AG09319 (cell line): ENCODE measurements around the gene DDX24.
A peak's percentile ranks its signal among the peaks of the same experiment; 100 is the strongest.

Experiments
- DNase-seq: peaks from one replicate; pipeline ENCODE4 v3.0.0-alpha.2; 2010; ENCODE audit warnings: low read depth; ENCODE audit errors: extremely low read depth
- TF ChIP-seq, protein P1 (sequence below): IDR thresholded peaks from 2 replicates; pipeline ENCODE4 v1.5.1; 2011; ENCODE audit warnings: low read depth, mild to moderate bottlenecking, inconsistent platforms, low read length, moderate library complexity

The DDX24 gene

DNA sequence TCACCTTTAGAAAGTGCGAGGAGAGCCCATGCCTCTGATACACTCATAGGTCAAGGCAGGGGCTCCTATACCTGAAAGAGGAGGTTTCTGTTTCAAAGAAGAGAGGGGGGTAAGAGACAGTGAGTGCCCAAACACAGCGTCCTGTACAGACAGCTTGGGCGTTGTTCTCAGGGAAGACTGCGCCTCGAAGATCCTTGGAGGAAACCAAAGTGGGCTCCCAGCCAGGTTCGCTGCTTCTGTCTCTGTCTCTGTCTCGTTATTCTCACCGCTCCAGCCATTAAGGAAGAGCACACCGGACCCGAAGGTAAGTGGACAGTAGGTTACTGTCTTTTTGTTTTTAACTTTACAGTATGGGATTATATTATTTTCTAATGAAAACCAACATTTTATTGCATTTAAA is 23.7 kb upstream of the DDX24 start:
- TF ChIP-seq, protein P1, sequence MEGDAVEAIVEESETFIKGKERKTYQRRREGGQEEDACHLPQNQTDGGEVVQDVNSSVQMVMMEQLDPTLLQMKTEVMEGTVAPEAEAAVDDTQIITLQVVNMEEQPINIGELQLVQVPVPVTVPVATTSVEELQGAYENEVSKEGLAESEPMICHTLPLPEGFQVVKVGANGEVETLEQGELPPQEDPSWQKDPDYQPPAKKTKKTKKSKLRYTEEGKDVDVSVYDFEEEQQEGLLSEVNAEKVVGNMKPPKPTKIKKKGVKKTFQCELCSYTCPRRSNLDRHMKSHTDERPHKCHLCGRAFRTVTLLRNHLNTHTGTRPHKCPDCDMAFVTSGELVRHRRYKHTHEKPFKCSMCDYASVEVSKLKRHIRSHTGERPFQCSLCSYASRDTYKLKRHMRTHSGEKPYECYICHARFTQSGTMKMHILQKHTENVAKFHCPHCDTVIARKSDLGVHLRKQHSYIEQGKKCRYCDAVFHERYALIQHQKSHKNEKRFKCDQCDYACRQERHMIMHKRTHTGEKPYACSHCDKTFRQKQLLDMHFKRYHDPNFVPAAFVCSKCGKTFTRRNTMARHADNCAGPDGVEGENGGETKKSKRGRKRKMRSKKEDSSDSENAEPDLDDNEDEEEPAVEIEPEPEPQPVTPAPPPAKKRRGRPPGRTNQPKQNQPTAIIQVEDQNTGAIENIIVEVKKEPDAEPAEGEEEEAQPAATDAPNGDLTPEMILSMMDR = no peak
- DNase-seq = no peak

DNA sequence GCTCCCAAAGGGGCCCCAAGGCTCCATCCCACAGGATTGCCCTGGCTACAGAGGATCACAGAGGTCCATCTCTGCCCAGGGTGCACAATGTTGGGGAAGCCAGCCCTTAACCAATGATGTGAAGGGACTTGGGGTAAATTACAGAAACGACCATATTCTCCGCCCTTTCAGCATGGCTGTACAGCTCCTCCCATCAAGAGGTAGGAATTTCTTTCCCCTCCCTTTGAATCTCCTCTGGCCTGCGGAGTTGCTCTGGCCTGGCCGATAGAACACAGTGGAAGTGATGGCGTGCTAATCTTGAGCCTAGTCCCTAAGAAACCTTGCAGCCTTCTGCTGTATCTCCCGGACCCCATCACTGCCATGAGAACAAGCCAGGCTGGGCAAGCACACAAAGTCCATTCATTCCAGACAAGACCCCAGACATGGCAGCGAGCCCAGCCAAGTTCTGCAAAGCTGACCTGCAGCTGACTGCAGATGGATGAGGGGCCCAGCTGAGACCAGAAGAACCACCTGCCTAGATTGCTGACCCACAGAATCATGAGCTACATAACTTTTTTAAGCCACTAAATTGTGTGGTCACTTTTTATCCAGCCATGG is 22.6 kb upstream of the DDX24 start:
- TF ChIP-seq, protein P1 = no peak
- no peak for DNase-seq

DNA sequence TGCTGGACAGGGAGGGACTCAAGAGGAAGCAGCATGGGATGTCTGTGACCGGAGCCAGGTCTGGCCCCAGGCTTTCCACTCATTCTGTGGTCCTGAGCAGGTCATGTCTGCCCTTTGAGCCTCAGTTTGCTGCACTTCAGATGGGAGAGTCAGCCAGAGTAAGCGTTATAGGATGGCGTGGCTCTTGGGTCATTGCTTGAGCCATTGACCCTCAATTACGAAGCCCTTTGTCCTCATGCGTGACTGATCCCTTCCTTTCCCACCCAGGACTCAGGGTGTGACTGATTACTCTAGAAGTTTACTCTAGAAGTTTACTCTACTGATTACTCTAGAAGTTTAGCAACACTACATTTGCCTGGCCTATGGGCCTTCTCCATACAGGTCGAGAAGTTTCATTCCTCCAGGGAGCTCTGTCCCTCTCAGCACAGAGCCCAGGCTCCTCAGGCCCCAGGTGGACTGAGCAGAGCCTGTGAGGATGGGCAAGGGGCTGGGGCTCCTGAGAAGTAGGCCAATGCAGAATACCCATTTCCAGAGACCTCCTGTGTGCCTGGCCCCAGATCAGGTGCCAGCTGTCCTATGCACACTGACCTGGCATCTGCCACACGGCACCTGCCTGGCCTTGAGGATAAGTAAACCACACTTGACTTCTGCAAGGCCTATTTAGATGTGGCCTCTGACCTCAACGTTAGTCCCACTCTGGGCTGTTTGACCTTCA is 21.9 kb upstream of the DDX24 start:
- TF ChIP-seq, protein P1 = no peak
- DNase-seq = no peak

DNA sequence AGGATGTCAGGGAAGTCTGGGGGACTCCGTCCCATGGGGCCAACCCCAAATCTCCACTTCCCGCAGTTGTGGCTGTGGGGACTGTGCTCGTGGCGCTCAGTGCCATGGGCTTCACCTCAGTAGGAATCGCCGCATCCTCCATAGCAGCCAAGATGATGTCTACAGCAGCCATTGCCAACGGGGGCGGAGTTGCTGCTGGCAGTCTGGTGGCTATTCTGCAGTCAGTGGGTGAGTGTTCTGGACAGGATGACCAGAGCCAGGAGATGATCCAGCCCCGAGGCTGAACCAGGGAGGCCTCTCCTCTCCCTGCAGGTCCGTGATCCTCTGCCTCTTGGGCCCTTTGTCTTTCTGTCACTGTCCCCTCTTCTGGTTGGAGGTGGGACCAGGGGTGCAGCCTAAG is 20.7 kb upstream of the DDX24 start:
- TF ChIP-seq, protein P1 = no peak
- DNase-seq = no peak

DNA sequence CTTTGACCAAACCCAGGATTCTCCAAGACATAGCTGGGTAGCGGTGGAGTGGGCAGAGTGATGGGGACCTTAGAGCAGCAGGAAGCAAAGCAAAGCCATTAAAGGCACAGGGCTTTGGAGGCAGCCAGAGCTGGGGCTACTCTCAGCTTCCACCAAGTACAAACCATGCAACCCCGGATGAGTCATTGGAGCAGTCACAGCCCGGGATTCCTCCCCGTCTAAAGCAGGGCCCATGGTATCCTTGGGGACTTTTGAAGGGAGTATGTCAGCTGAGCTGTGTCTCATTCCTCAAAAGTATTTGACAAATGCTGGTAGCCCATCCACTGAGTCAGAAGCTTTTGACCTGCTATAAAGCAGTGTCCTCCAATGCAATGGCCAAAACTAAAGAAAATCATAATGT is 19.8 kb upstream of the DDX24 start:
- DNase-seq = no peak
- TF ChIP-seq, protein P1 = no peak

DNA sequence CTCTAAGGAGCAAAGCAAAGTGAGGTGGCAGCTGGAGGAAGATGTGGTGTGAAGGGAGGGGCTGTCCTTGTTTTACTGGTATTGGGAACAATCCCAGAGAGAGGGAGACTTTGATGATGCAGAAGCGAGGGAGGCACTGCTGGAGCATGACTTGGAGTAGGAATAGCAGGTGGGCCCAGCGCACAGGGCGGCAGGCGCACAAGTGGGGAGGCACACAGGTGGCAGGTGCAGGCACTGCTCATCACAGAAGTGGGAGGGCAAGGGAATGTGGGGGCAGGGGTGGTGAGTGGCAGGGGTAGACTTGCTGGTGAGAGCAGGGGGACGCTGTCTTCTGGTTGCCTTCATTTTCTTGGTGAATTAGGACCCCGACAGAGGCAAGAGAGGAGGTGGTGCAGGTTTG is 18.0 kb upstream of the DDX24 start:
- DNase-seq = no peak
- TF ChIP-seq, protein P1 = no peak

DNA sequence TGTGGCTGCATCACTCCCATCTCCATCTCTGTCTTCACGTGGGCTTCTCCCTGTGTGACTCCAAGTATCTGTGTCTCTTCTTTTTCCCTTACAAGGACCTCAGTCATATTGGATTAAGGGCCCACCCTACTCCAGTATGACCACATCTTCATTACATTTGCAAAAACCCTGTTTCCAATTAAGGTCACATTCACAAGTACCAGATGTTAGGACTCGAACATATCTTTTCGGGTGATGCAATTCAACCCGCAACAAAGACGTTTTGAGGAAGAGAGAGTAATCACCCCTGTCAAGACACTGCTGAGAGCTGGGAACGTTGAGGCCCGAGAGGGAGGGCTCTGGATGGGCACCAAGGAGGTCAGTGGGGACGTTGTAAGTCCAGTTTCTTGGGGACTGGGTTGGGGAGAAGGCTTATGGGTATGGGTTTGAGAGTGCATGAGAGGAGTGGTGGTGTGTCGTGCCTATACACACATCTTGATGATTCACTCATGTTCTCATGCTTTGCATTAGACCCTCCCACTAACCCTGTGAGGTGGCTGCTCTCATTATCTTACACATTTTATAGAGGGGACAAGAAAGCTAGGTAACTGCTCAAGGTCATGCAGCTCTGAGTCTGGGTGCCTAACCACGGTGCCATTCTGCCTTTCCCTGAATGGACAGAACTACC is 17.5 kb upstream of the DDX24 start:
- TF ChIP-seq, protein P1 = no peak
- DNase-seq = peak; percentile 75
